Activated CD4-positive, alpha-beta T cell treated with anti-CD3 and anti-CD28 coated beads, Interleukin-2, amount 50 U/mL, for 4 hours (primary cell): ENCODE data around the gene SLC2A8.
A peak's percentile ranks its signal among the peaks of the same experiment; 100 is the strongest.

Source experiments
- DNase-seq, 2 experiments: peaks; one replicate each; pipeline ENCODE4 v3.0.0-alpha.2; 2020

SLC2A8 gene

DNA sequence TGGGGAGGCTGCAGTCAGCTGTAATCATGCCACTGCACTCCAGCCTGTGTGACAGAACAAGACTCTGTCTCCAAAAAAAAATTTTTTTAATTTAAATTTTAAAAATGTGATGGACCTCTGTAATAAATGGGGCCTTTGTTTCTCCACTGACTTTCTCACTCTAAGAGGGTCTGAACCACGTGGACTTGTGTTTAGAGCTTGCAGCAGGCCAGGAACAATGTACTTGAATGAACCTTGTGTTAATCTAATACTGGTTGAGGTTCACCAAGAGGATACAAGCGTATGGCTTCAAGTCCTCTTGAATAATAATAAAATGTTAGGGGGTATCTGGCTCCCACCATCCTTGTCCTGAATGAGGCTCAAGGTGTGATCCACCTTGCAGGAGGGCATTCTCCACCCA is 14.4 kb upstream of the SLC2A8 start:
- DNase-seq: no peak

DNA sequence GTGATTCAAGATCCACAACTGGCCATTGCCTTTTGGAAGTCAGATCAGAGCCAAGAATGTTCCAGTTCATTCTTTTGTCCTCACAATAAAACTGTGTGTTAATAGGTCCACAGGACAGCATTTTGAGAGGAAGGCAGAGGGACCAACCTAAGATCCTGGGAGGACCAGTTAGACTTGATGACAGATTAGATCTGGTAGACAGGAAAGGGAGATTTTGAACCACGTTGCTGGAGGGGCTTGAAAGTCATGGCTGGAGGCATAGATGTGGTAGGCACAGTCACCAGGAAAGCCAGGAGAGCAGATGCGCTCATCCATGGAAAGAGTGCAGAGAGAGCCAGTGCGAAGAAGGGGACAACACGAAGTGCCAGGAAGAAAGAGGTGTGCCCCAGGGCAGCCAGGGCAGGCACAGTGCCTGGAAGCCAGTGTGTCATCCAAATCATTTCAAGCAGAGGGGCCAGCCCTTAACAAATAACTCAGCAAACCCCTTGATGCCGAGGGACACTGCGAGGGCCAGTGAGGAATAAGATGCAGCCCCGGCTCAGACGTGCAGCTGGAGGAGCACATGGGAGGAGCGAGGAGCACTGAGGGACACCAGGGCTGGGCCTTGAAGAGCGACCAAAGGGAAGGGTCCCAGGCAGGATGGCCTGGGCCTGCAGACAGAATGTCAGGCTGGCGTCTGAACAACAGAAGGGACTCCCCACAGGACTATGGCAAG is 12.8 kb upstream of the SLC2A8 start:
- DNase-seq: no peak

DNA sequence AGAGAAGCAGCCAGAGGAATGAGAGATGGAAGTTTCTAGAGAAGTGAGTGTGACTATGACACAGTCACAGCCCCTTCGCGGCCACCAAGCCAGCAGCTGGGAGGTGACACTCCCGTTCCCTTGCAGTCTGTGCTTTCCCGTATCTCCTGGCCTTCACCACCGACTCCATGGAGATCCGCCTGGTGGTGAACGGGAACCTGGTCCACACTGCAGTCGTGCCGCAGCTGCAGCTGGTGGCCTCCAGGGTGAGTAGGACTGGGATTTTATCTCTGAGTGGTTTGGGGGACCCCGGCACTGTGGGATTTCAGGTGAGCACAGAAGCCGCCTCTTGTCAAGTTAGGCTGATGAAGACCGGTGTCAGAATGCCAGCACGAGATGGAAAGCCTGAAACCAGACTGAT is 12.1 kb upstream of the SLC2A8 start:
- DNase-seq: no peak

DNA sequence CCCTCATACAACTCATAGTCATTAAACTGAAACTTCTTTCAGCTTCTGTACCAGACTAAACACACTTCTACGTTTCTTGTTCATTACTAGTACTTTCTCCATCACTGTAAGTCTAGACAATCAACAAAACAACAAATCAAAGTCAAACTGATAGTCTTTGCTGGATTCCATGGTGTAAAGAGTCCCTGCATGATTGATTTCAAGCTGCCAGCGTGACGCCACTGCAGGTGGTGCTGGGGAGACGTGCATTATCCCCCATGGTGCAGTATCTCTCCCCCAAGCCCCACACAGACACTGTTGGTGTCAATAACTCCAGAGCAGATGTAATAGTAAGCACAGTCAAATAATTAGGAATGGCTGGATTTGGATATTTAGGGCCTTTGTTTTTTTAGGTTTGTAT is 10.7 kb upstream of the SLC2A8 start:
- DNase-seq: no peak

DNA sequence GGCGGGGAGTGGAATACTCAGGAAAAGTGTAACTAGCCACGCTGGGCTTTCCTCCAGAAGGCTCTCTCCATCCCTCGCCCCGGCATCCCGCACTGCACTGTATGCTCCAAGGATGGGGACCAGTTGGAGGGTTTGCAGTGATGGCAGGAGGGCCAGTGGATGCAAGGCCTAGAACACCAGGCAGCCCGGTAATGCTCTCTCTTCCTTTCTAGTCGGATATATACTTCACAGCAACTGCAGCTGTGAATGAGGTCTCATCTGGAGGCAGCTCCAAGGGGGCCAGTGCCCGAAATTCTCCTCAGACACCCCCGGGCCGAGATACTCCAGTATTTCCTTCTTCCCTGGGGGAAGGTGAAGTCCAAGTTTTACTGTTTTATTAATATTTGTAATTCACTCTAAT is 10.0 kb upstream of the SLC2A8 start:
- DNase-seq: no peak

DNA sequence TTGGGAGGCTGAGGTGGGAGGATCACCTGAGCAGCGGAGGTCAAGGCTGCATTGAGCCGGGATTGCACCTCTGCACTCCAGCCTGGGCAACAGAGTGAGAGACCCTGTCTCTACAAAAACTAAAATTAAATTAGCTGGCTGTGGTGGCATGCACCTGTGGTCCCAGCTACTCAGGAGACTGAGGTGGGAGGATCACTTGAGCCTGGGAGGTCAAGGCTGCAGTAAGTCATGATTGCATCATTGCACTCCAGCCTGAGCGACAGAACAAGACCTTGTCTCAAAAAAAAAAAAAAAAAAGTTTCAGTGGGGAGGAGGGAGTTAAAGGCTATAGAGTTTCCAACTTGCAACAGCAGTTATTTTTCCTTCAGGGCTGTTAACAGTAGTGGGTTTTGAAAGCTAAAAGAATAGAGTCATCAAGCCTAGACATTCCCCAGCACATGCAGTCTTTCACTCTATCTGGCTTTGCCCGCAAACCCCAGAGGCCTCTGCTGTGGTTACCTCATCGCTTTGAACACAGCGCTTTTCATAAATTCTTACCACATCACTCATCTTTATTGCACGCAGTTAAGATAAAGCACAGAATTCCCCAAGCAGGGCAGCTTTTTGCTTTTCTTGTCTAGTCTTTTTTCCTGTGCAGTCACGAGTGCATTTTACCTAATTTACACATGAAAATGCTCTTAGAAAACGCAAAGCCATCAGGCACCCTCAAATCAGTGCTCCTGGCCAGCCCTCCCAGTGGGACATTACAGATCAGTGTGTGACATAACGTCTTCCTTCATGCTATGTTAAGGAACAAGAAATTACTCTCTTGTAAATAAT is 8.7 kb upstream of the SLC2A8 start:
- DNase-seq: peak; percentile 81 to 85

DNA sequence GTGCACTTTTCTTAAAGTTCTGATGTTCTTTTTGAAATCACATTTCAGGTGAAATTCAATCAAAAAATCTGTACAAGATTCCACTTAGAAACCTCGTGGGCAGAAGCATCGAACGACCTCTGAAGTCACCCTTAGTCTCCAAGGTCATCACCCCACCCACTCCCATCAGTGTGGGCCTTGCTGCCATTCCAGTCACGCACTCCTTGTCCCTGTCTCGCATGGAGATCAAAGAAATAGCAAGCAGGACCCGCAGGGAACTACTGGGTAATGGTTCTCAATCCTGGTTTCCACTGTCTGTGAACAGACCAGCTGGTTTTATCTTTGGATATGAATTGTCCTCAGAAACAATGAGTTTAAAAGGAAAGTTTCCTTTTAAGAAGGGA is 8.1 kb upstream of the SLC2A8 start:
- no peak for DNase-seq

DNA sequence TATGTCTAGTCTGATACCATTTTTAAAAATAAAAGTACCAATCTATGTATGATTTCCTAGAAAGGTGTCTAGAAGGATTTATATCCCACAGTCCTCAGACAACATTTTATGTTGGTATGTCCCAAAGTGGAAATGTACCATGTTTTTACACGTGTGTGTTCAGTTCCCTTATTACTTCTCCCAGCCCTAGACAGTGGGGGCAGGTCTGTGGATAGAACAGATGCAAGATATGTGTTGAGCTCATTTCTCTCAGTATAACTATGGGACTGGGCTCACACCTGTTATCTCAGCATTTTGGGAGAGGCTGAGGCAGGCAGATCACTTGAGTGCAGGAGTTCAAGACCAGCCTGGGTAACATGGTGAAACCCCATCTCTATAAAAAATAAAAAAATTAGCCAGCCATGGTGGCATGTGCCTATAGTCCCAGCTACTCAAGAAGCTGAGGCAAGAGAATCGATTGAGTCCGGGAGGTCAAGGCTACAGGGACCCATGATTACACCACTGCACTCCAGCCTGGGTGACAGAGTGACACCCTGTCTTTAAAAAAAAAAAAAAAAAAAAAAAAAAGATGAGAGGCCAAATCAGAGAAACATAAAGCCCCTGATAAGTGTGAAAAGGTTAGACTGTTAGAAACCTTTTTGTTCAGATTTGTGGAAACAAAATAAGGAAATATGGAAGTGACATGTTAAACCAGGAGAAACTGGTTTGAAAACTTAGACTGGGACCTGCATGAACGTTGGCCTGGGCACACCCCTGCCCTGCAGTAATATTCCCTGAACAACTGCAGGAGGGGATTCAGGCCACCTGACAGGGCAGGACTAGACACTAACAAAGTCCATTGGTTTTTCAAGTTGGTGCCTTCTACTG is 7.4 kb upstream of the SLC2A8 start:
- DNase-seq: no peak

DNA sequence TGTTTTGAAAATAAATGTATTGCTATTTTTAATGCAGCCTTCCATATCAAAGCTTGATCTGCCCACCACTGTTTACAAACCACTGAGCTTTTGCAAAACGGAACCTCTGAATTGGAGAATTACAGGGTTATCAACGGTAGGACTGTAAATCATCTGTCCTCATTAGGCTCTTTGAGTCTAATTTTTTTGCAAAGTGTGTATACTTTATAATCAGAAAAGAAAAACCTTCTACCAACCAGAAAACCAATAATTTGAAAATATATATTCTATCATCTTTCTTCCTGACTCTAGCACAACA is 6.8 kb upstream of the SLC2A8 start:
- DNase-seq: no peak

DNA sequence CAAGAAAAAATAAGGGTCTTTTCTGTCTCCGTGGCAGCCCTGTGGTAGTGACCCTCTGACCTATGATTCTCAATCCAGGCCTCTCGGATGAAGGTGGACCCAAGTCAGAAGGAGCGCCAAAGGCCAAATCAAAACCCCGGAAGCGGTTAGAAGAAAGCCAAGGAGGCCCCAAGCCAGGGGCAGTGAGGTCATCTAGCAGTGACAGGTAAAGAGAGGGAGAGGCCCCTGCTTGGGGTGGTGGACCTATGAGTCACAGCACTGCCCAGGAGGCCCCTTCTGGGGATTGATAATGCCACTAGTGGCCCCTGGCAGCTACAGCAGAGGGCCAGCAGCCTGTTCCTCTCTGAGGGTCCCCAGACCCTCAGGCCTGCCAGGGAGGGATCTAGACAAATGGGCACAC is 6.4 kb upstream of the SLC2A8 start:
- DNase-seq: no peak

DNA sequence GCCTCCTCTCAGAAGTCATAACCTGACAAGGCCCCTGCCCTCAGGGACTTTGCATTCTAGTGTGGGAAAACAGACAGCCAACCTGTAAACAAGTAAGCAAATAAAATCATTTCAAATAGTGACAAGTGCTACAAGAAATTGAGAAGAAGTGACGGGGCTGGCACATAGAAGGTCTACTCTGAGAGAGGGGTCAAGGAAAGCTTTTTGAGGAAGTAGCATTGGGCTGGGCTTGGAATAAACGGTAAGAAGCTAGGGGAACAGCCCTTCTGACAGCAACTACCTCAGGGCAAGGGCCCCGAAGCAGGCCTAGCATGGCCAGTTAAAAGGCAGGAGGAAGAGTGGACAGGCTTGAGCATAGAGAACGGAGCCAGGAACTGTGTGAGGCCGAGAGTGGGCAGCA is 4.8 kb upstream of the SLC2A8 start:
- no peak for DNase-seq

DNA sequence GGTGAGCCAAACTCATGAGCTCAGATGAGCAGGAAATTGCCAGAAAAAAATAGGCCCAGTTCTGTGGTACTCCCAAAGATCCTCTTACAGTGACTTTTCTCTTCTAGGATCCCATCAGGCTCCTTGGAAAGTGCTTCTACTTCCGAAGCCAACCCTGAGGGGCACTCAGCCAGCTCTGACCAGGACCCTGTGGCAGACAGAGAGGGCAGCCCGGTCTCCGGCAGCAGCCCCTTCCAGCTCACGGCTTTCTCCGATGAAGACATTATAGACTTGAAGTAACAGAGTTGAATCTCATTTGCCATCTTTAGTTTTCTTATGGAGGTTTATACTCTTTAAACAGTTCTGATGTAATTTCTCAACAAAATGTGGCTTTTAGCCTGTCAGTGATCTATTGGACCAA is 4.0 kb upstream of the SLC2A8 start:
- no peak for DNase-seq

DNA sequence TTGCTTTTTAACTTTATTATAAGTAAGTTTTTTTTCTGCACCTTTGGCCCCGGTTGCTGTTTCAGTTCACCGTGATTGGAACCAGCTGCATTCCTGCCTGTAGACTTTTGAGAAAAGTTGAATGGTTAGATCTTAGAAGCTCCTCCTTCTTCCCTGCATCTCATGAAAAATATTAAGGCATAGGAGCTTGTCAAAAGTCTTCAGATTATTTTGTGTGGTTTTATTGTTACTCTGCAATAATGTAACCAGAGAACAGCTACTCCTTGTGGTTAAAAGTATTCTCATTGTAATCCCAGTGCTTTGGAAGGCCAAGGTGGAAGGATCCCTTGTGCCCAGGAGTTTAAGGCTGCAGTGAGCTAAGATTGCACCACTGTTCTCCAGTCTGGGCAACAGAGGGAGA is 3.3 kb upstream of the SLC2A8 start:
- DNase-seq: no peak

DNA sequence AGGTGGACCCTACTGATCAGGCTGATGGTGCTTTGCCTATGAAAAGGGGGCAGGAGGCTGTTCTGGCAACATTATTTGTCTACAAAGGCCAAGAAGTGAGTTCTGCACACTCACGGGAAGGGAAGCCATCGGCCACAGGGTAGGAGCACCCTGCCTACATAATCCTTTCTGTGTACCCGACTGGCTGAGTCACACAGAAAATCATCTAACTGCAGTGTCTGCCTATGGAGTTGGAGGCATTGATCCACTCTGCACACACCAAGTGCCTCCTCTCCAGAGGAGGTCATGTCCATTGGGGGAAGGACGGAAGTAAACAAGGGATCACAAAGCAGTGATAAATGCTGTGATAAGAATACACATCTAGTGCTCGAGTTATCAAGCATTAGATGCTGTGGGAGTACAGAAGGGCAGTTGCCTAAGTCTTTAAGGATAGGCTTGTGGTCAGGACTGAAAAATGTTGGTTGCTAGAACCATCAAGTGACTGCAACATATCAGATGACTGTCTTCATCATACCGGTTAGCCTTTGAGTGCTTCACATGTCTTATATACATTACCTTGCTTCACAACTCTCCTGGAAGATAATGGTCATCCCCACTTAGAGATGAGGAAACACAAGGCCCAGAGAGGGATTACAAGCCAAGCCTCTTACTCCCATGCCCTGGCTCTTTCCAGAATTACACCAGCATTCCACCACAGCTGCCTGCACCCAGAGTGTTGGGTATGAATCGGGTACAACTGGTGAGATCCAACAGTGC is 1.3 kb upstream of the SLC2A8 start:
- no peak for DNase-seq

DNA sequence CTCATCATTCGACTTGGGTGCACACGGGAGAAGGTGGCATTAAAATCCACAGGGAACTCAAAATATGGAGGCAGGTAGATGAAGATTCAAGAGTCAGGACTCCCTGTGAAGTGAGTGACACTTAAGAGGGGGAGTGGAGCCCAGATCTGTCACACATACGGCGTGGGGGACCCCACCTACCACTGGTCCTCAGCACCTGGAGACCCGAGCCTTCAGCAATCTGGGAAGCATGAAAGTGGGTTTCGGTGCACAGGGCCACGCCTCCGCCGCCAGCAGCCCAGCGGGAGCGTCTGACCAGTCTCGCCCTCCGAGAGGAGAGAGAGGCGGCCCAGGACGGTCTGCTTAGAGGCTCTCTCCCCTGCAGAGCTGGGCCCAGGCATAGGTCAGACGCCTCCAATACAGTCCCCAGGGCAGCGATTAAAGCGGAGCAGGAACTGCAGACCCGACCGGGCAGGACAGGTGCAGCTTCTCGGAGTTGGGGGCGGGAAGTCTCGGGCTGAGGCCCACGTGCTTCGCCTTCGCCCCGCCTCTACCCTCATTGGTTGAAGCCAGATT is 639 bp upstream of the SLC2A8 start:
- DNase-seq: no peak

DNA sequence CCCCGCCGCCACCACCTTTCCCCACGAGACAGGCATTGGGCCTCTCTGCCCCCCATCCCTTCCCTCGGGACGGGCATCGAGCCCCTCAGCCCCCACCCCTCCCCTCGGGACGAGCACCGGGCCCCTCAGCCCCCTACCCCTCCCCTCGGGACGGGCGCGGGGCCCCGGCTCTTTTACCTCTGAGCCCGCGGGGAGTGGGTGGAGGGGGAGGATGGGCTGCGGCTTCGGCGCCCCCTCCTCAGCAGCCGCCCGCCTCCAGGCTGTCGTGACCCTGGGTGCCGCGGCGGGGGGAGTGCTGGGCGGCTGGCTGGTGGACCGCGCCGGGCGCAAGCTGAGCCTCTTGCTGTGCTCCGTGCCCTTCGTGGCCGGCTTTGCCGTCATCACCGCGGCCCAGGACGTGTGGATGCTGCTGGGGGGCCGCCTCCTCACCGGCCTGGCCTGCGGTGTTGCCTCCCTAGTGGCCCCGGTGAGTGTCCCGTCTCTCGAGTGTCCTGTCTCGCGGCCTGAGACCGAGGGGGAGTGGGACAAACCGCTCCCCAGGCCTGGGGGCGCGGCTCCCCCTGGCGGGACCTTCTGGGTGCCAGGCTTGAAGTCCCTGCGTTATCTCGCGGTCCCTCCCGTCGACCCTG is 791 bp downstream of the SLC2A8 start:
- DNase-seq: peak in 1 of 2 experiments; percentile 16

DNA sequence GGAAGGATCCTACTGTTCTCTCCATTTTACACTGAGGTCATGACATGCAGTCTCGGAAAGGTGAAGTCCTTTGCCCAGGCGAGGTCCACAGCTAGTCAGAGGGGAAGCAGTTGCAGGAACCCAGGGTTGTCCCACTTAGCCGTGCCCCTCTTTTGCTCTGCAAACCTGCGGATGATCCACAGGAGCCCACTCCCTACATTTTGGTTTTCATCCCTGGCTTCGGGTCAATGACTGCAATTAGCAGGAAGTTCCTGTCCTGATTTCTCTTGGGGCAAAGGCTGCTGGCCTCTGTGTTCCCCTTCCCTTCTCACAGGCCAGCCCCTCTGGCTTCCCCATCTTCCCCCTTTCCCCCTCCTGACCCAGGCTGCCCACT is 1.3 kb downstream of the SLC2A8 start:
- no peak for DNase-seq

DNA sequence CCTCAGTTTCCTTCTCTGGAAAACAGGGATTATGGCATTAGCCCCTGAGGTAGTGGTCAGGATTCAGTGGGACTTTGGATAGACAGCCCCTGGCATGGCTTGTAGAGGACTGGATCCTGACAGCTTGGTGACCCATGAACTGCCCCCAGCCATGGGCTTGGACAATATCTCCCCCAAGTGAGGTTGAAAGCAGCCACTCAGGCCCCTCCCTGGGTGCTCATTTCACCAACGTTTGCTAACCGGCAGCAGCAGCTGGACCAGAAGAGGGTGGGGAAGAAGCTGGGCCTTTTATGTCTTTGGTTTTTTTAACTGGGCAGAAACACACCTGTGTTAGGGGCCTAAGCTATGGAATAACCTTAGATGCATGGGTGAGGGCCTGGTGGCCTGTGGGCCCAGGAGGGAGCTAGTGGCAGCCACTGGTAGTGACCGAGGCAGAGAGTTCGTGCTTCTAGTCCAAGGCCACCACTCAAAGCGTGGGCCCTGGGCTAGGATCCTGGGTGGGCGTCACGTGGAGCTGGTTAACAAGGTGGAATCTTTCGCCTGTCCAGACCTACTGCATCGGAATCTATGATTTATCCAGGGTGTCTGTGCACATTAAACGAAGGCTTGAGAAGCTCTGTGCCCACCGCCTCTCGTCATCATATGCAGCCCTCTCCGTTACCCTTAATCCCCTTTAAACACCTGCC is 1.9 kb downstream of the SLC2A8 start:
- no peak for DNase-seq

DNA sequence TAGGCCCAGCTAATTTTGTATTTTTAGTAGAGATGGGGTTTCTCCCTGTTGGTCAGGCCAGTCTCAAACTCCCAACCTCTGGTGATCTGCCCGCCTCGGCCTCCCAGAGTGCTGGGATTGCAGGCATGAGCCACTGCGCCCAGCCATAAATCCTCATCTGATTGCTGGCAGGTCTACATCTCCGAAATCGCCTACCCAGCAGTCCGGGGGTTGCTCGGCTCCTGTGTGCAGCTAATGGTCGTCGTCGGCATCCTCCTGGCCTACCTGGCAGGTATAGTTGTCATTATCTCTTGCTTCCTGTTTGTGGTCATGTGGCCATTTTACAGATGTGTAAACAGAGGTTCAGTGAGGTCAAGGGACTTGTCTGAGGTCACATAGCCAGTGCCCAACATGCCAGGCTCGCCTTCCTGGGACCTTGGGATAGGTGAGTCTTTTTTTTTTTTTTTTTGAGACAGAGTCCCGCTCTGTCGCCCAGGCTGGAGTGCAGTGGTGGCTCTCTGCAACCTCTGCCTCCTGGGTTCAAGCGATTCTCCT is 2.8 kb downstream of the SLC2A8 start:
- no peak for DNase-seq

DNA sequence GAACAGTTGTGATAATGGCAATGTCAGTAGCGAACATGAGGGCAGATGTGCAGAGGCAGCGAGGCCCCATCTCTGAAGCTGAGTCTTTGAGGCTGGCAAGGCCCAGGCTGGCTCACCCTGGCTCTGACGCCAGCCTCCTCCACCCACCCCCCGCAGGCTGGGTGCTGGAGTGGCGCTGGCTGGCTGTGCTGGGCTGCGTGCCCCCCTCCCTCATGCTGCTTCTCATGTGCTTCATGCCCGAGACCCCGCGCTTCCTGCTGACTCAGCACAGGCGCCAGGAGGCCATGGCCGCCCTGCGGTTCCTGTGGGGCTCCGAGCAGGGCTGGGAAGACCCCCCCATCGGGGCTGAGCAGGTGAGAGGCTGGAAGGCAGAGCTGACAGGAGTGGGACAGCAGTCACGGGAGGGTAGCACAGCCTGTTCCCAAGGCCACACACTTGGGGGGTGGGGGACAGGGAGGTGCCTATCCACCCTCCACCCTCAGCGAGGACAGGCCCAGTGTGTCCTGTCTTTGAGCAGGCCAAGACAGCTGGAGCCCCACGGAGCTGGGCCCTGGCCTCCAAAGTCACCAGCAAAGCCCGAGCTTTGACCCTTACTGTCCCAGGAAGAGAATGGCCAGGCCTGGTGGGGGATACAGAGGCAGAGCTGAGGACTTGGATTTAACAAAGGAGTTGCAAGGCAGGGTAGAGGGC is 5.6 kb downstream of the SLC2A8 start:
- DNase-seq: no peak
